CD14-positive monocyte (primary cell): ENCODE measurements around the gene CCDC141. TPM values are rescaled to one million over a fixed set of nuclear protein-coding genes. Genes with fewer than 3 reads are reported as not detected.

Source experiments
- DNase-seq, 3 donors: peaks; one replicate each; pipeline ENCODE4 v3.0.0-alpha.2; 2011 to 2022
- H2AFZ ChIP-seq: 2 replicates; pipeline ENCODE4 v1.6.0; 2012; ENCODE audit warnings: mild to moderate bottlenecking, low read depth, low read length, inconsistent platforms; ENCODE audit not compliant: insufficient read depth, poor library complexity, severe bottlenecking
- H3K27ac ChIP-seq, 2 donors: 1 replicate in 1 of 2; 2 replicates in 1 of 2; pipeline ENCODE4 v1.5.1; 2012 to 2013; ENCODE audit warnings: low read length in 2 of 2, control low read depth in 1 of 2, inconsistent platforms in 1 of 2, low read depth in 1 of 2, mild to moderate bottlenecking in 1 of 2
- H3K27me3 ChIP-seq, 2 donors: one replicate each; pipeline versions ENCODE4 v1.6.0 to v1.6.1; 2011 to 2013; ENCODE audit warnings: low read length in 2 of 2; ENCODE audit not compliant: control insufficient read depth in 2 of 2, insufficient read depth in 2 of 2
- H3K36me3 ChIP-seq, 2 donors: replicated peaks in 1 of 2; 1 replicate in 1 of 2; 2 replicates in 1 of 2; pipeline versions ENCODE4 v1.5.1 to v1.6.1; 2012 to 2013; ENCODE audit warnings: low read length in 2 of 2, control low read depth in 1 of 2, inconsistent platforms in 1 of 2, mild to moderate bottlenecking in 1 of 2; ENCODE audit not compliant: insufficient read depth in 2 of 2, control insufficient read depth in 1 of 2
- H3K4me1 ChIP-seq, 2 donors: 1 replicate in 1 of 2; 2 replicates in 1 of 2; pipeline versions ENCODE4 v1.5.1 to v1.6.1; 2012 to 2013; ENCODE audit warnings: low read length in 2 of 2, control low read depth in 1 of 2, inconsistent platforms in 1 of 2, mild to moderate bottlenecking in 1 of 2, moderate library complexity in 1 of 2; ENCODE audit not compliant: insufficient read depth in 2 of 2, control insufficient read depth in 1 of 2
- H3K4me2 ChIP-seq: replicated peaks from 2 replicates; pipeline ENCODE3; 2012; ENCODE audit warnings: low read length, moderate library complexity, mild to moderate bottlenecking; ENCODE audit not compliant: poor library complexity, severe bottlenecking; ENCODE audit errors: extremely low read depth
- H3K4me3 ChIP-seq, 3 experiments: fragments of 200-600 bp in 1 of 3; sonication (generic) in 1 of 3; replicated peaks in 1 of 3; 1 replicate in 2 of 3; 2 replicates in 1 of 3; pipeline ENCODE4 v1.5.1; 2011 to 2013; ENCODE audit warnings: low read length in 3 of 3, mild to moderate bottlenecking in 3 of 3, control low read depth in 2 of 3, low read depth in 2 of 3, inconsistent platforms in 1 of 3, moderate library complexity in 1 of 3
- H3K79me2 ChIP-seq: 2 replicates; pipeline ENCODE4 v1.6.0; 2012; ENCODE audit warnings: mild to moderate bottlenecking, control low read depth, inconsistent platforms, low read length, moderate library complexity; ENCODE audit not compliant: insufficient read depth
- H3K9ac ChIP-seq: 2 replicates; pipeline ENCODE4 v1.6.0; 2017; ENCODE audit warnings: low read length, mild to moderate bottlenecking; ENCODE audit not compliant: insufficient read depth, poor library complexity, severe bottlenecking
- H3K9me3 ChIP-seq, 2 donors: replicated peaks in 1 of 2; 1 replicate in 1 of 2; 2 replicates in 1 of 2; pipeline versions ENCODE4 v1.5.1 to v1.6.1; 2012 to 2013; ENCODE audit warnings: low read length in 2 of 2, control low read depth in 1 of 2; ENCODE audit not compliant: control insufficient read depth in 1 of 2, insufficient read depth in 1 of 2
- H4K20me1 ChIP-seq: 2 replicates; pipeline ENCODE4 v1.6.0; 2012; ENCODE audit warnings: mild to moderate bottlenecking, low read length, control low read depth, moderate library complexity; ENCODE audit not compliant: insufficient read depth
- H3K27ac Mint-ChIP-seq, 7 donors: one replicate each; pipeline ENCODE4 v1.8.0; 2020; ENCODE audit warnings: mild to moderate bottlenecking in 7 of 7, mixed read lengths in 7 of 7, moderate library complexity in 6 of 7, inconsistent platforms in 2 of 7
- H3K27me3 Mint-ChIP-seq, 3 donors: one replicate each; pipeline ENCODE4 v1.8.0; 2021 to 2022; ENCODE audit warnings: low read depth in 3 of 3, mild to moderate bottlenecking in 3 of 3, mixed read lengths in 3 of 3, moderate library complexity in 3 of 3, inconsistent platforms in 1 of 3
- H3K36me3 Mint-ChIP-seq, 2 donors: one replicate each; pipeline ENCODE4 v1.8.0; 2020; ENCODE audit warnings: mixed read lengths in 2 of 2, inconsistent platforms in 1 of 2, mild to moderate bottlenecking in 1 of 2
- H3K4me1 Mint-ChIP-seq: one replicate; pipeline ENCODE4 v1.8.0; 2020; ENCODE audit warnings: mild to moderate bottlenecking, mixed read lengths
- H3K4me3 Mint-ChIP-seq, 2 donors: one replicate each; pipeline ENCODE4 v1.8.0; 2020; ENCODE audit warnings: mild to moderate bottlenecking in 2 of 2, mixed read lengths in 2 of 2, moderate library complexity in 1 of 2
- H3K9me3 Mint-ChIP-seq, 7 donors: one replicate each; pipeline ENCODE4 v1.8.0; 2020 to 2022; ENCODE audit warnings: mixed read lengths in 7 of 7, mild to moderate bottlenecking in 6 of 7, moderate library complexity in 6 of 7, inconsistent platforms in 2 of 7
- whole genome bisulfite sequencing: methylation state at CpG from one replicate; pipeline ENCODE4 v1.1.5; 2013; ENCODE audit warnings: missing lambda C conversion rate; ENCODE audit not compliant: insufficient coverage; 5-methylcytosine and 5-hydroxymethylcytosine counted together
- intact Hi-C, 2 donors: fragments of 100-400 bp; cut with micrococcal nuclease; formaldehyde crosslinking; loops; one replicate each; pipeline versions ENCODE4 v1.15.0 to v1.15.1; 2023
- polyA plus RNA-seq, 3 donors: library from polyadenylated mRNA; depleted of rRNA in 1 of 3; unstranded in 2 of 3; stranded (reverse) in 1 of 3; fragments of 300-500 nt in 2 of 3; fragments of >200 nt in 1 of 3; fragmentation: Illumina TruSeq in 2 of 3; gene quantifications; 1 replicate in 2 of 3; 2 replicates in 1 of 3; pipeline ENCODE4 v1.2.3, GENCODE V29; 2012 to 2021
- TF ChIP-seq, protein P1 (sequence below): fragments of 200-600 bp; IDR thresholded peaks from one replicate; pipeline ENCODE4 v1.8.0; 2022; ENCODE audit warnings: antibody characterized with exemption, mild to moderate bottlenecking

Gene CCDC141
- polyA plus RNA-seq, 3 donors: not detected

GRCh38 chr2:178825183-178825582 is 224.8 kb downstream of the CCDC141 start:
- Mint-ChIP-seq H3K27me3 (peaks cover 0 to 6% (median 2%) of the 10 kb centered on the region in 3 donors), H3K36me3 (no peaks in the 10 kb centered on the region), H3K27ac (no peak overlapping the region), H3K9me3 (peaks cover 0 to 2% (median 0%) of the 10 kb centered on the region in 7 donors), H3K4me3 (no peak overlapping the region), H3K4me1 (peaks cover under 1% of the 10 kb centered on the region)
- H4K20me1 ChIP-seq: no peaks in the 10 kb centered on the region
- WGBS: no CpG with 5 or more reads among the region's 1 CpG
- no peak overlapping the region for H3K9ac ChIP-seq
- H3K4me3 ChIP-seq: no peak overlapping the region
- no peaks in the 10 kb centered on the region for H3K27me3 ChIP-seq
- DNase-seq: no peak
- no peaks in the 10 kb centered on the region for H3K79me2 ChIP-seq
- no peaks in the 10 kb centered on the region for H3K36me3 ChIP-seq
- TF ChIP-seq, protein P1, sequence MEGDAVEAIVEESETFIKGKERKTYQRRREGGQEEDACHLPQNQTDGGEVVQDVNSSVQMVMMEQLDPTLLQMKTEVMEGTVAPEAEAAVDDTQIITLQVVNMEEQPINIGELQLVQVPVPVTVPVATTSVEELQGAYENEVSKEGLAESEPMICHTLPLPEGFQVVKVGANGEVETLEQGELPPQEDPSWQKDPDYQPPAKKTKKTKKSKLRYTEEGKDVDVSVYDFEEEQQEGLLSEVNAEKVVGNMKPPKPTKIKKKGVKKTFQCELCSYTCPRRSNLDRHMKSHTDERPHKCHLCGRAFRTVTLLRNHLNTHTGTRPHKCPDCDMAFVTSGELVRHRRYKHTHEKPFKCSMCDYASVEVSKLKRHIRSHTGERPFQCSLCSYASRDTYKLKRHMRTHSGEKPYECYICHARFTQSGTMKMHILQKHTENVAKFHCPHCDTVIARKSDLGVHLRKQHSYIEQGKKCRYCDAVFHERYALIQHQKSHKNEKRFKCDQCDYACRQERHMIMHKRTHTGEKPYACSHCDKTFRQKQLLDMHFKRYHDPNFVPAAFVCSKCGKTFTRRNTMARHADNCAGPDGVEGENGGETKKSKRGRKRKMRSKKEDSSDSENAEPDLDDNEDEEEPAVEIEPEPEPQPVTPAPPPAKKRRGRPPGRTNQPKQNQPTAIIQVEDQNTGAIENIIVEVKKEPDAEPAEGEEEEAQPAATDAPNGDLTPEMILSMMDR: no peak
- no peaks in the 10 kb centered on the region for H3K9me3 ChIP-seq
- no peak overlapping the region for H3K27ac ChIP-seq
- H2AFZ ChIP-seq: no peak overlapping the region
- no peak overlapping the region for H3K4me2 ChIP-seq
- intact Hi-C loops: no loop called here
- H3K4me1 ChIP-seq: no peaks in the 10 kb centered on the region

- TF ChIP-seq, protein P1: no peak
- Histone ChIP-seq H3K9ac (no peak overlapping the region), H3K4me2 (no peak overlapping the region), H3K27me3 (no peaks in the 10 kb centered on the region), H2AFZ (no peak overlapping the region), H3K9me3 (no peaks in the 10 kb centered on the region), H3K4me1 (no peaks in the 10 kb centered on the region), H3K36me3 (no peaks in the 10 kb centered on the region), H3K4me3 (no peak overlapping the region), H3K79me2 (no peaks in the 10 kb centered on the region), H4K20me1 (no peaks in the 10 kb centered on the region), H3K27ac (no peak overlapping the region)
- Mint-ChIP-seq H3K36me3 (no peaks in the 10 kb centered on the region), H3K27ac (no peak overlapping the region), H3K9me3 (peaks cover 0 to 2% (median 0%) of the 10 kb centered on the region in 7 donors), H3K4me3 (no peak overlapping the region), H3K4me1 (peaks cover 4% of the 10 kb centered on the region), H3K27me3 (peaks cover 0 to 6% (median 2%) of the 10 kb centered on the region in 3 donors)
- DNase-seq: no peak
- 93% methylated on average over 5 of the region's 7 CpGs for WGBS
- intact Hi-C loops: no loop called here
Measured at GRCh38 chr2:178824181-178824580, 225.8 kb downstream of the CCDC141 start.
